Measurements from ENCODE around the gene PPP2R3A.

DNA sequence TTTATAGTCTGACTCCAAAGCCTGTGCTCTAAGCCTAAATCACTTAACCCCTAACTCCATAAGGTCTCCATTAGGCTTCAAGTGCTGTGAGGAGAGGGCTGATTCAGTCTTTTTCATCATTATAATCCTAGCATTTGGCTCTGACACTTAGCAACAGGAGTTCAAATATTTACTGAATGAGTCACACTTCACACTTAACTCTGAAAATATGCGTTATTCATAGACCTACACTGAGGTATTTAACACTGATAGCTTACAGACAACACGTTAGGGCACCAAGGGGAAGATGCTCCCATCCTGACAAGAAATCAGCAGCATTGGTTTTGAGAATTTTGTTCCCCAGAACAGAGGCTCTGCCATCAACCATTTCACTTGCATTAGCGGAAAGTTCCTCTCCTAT, 177.1 kb downstream of the PPP2R3A start:
- no peak for TF ChIP-seq GATA3 (IDR thresholded peaks at IDR 0.05; ENCODE audit: low read depth, low read length)
- TF ChIP-seq GATA2 (IDR thresholded peaks at IDR 0.05; ENCODE audit: low read depth, low read length): no peak
